GM21423 (cell line): Measurements from ENCODE around the gene ST3GAL3.
A peak's percentile ranks its signal among the peaks of the same experiment; 100 is the strongest.

ENCODE experiments used
- ATAC-seq: cut with Tn5 transposase; IDR thresholded peaks from one replicate; pipeline ENCODE4 v1.9.1; 2021; ENCODE audit warnings: mild to moderate bottlenecking, moderate library complexity; ENCODE audit not compliant: unreplicated experiment

Gene ST3GAL3

GRCh38 chr1:43707190-43708001, at the start of gene ST3GAL3:
Gene ST3GAL3, plus strand, starts transcription at chr1:43707536. Its CDS starts 28,727 bp downstream, at chr1:43736263.
- peak; percentile 88 for ATAC-seq

GRCh38 chr1:43659212-43660166, 47.8 kb upstream of the ST3GAL3 start:
- no peak for ATAC-seq

- no peak for ATAC-seq
Measured at GRCh38 chr1:43660355-43660754, 47.0 kb upstream of the ST3GAL3 start.

GRCh38 chr1:43664369-43664768, 43.0 kb upstream of the ST3GAL3 start:
- ATAC-seq: no peak

GRCh38 chr1:43666608-43667007, 40.7 kb upstream of the ST3GAL3 start:
- ATAC-seq: no peak

- no peak for ATAC-seq
Measured at GRCh38 chr1:43668956-43669355, 38.4 kb upstream of the ST3GAL3 start.

GRCh38 chr1:43669878-43670277, 37.5 kb upstream of the ST3GAL3 start:
- no peak for ATAC-seq

GRCh38 chr1:43671193-43671592, 36.1 kb upstream of the ST3GAL3 start:
- no peak for ATAC-seq

GRCh38 chr1:43671626-43672330, 35.6 kb upstream of the ST3GAL3 start:
- no peak for ATAC-seq

- ATAC-seq: no peak
Measured at GRCh38 chr1:43673261-43673660, 34.1 kb upstream of the ST3GAL3 start.

- no peak for ATAC-seq
Measured at GRCh38 chr1:43678940-43679339, 28.4 kb upstream of the ST3GAL3 start.

GRCh38 chr1:43683560-43683959, 23.8 kb upstream of the ST3GAL3 start:
- ATAC-seq: no peak

- ATAC-seq: no peak
Measured at GRCh38 chr1:43686801-43687200, 20.5 kb upstream of the ST3GAL3 start.

GRCh38 chr1:43687301-43688108, 19.8 kb upstream of the ST3GAL3 start:
- no peak for ATAC-seq

- ATAC-seq: no peak
Measured at GRCh38 chr1:43688109-43688387, 19.3 kb upstream of the ST3GAL3 start.

- no peak for ATAC-seq
Measured at GRCh38 chr1:43688594-43689000, 18.7 kb upstream of the ST3GAL3 start.

- ATAC-seq: no peak
Measured at GRCh38 chr1:43689289-43689688, 18.0 kb upstream of the ST3GAL3 start.

- no peak for ATAC-seq
Measured at GRCh38 chr1:43691871-43692815, 15.2 kb upstream of the ST3GAL3 start.

- no peak for ATAC-seq
Measured at GRCh38 chr1:43693371-43693770, 14.0 kb upstream of the ST3GAL3 start.
